ENCODE measurements around the gene BRINP1.

DNA sequence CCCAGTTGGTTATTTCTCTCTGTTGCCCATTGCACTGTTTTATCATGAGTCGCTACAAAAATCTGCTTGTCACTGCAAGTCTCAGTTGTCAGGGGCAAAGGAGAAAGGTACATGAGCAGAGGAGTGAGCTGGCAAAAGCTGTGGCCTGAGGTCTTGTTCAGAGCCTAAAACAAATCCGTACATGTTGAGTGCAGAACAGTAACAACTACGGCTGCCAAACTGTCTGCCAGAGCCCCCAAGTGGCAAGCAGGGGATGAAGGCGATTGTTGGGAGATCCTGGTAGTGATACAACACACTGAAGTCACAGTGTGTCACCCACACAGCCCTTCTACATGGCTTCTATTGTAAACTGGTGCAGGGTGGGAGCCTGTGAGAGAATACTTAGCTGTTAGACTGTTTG, 50.9 kb downstream of the BRINP1 start:
- TF ChIP-seq, protein P1, sequence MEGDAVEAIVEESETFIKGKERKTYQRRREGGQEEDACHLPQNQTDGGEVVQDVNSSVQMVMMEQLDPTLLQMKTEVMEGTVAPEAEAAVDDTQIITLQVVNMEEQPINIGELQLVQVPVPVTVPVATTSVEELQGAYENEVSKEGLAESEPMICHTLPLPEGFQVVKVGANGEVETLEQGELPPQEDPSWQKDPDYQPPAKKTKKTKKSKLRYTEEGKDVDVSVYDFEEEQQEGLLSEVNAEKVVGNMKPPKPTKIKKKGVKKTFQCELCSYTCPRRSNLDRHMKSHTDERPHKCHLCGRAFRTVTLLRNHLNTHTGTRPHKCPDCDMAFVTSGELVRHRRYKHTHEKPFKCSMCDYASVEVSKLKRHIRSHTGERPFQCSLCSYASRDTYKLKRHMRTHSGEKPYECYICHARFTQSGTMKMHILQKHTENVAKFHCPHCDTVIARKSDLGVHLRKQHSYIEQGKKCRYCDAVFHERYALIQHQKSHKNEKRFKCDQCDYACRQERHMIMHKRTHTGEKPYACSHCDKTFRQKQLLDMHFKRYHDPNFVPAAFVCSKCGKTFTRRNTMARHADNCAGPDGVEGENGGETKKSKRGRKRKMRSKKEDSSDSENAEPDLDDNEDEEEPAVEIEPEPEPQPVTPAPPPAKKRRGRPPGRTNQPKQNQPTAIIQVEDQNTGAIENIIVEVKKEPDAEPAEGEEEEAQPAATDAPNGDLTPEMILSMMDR (IDR thresholded peaks at IDR 0.05; ENCODE audit: poor library complexity) = no peak
- TF ChIP-seq EZH2 (IDR thresholded peaks at IDR 0.05; ENCODE audit: borderline replicate concordance) (no peak), EZH2phosphoT487 (IDR thresholded peaks at IDR 0.05; ENCODE audit: low read depth, severe bottlenecking, unreplicated experiment) (no peak)
